GM18498 (cell line): Measurements from ENCODE around the gene FANCD2.
"Not testable (repeated sequence)": the region's sequence is repeated elsewhere in the genome, so short reads cannot be mapped to it uniquely, and the experiment has no call there.

Experiments used
- ATAC-seq: cut with Tn5 transposase; IDR thresholded peaks from one replicate; pipeline ENCODE4 v1.9.1; 2021; ENCODE audit warnings: mild to moderate bottlenecking, moderate library complexity; ENCODE audit not compliant: unreplicated experiment

Gene FANCD2

GRCh38 chr3:10012106-10012505 lies 14.1 kb upstream of the FANCD2 start:
- ATAC-seq = no peak

- no peak for ATAC-seq
These were observed 10.8 kb upstream of the FANCD2 start for GRCh38 chr3:10015461-10015904.

GRCh38 chr3:10017636-10018292 lies 8.5 kb upstream of the FANCD2 start:
- ATAC-seq = no peak

- not testable (repeated sequence) for ATAC-seq
These were observed 7.4 kb upstream of the FANCD2 start for GRCh38 chr3:10018806-10019205.

- ATAC-seq = no peak
These were observed 6.9 kb upstream of the FANCD2 start for GRCh38 chr3:10019326-10019725.

- no peak for ATAC-seq
These were observed 4.1 kb upstream of the FANCD2 start for GRCh38 chr3:10021856-10022775.

GRCh38 chr3:10023587-10024310 lies 2.5 kb upstream of the FANCD2 start:
- no peak for ATAC-seq

GRCh38 chr3:10025205-10026083 lies 793 bp upstream of the FANCD2 start:
- no peak for ATAC-seq

GRCh38 chr3:10041034-10041433 lies 14.8 kb downstream of the FANCD2 start:
- no peak for ATAC-seq

- ATAC-seq = no peak
These were observed 21.6 kb downstream of the FANCD2 start for GRCh38 chr3:10047876-10048275.

- ATAC-seq = not testable (repeated sequence)
These were observed 26.8 kb downstream of the FANCD2 start for GRCh38 chr3:10053054-10053453.

- ATAC-seq = no peak
These were observed 28.9 kb downstream of the FANCD2 start for GRCh38 chr3:10055097-10055496.

- ATAC-seq = not testable (repeated sequence)
These were observed 43.8 kb downstream of the FANCD2 start for GRCh38 chr3:10070077-10070476.

GRCh38 chr3:10074666-10075065 lies 48.4 kb downstream of the FANCD2 start:
- no peak for ATAC-seq

- ATAC-seq = no peak
These were observed 55.6 kb downstream of the FANCD2 start for GRCh38 chr3:10081871-10082270.

GRCh38 chr3:10085738-10086137 lies 59.5 kb downstream of the FANCD2 start:
- ATAC-seq = no peak

- no peak for ATAC-seq
These were observed 62.0 kb downstream of the FANCD2 start for GRCh38 chr3:10088256-10088655.

GRCh38 chr3:10090179-10090578 lies 63.9 kb downstream of the FANCD2 start:
- no peak for ATAC-seq

GRCh38 chr3:10090774-10091173 lies 64.5 kb downstream of the FANCD2 start:
- not testable (repeated sequence) for ATAC-seq

- not testable (repeated sequence) for ATAC-seq
These were observed 65.2 kb downstream of the FANCD2 start for GRCh38 chr3:10091387-10091786.
